ENCODE measurements around the gene SYT1. TPM values are rescaled to one million over a fixed set of nuclear protein-coding genes. Genes with fewer than 3 reads are reported as not detected.

Gene SYT1
- total and polyA plus RNA-seq, 2 donors (not counting 1 experiment from before 2014, with no cell fraction given) = 0.90 to 2.1 TPM

GRCh38 chr12:79454338-79454843, 589.8 kb downstream of the SYT1 start:
- no peaks in the 10 kb centered on the region for H4K20me1 ChIP-seq (ENCODE audit: control insufficient read depth, extremely low read depth, insufficient read depth, low read length)
- H3K4me1 ChIP-seq (ENCODE audit: control insufficient read depth, extremely low read depth, insufficient read depth, low read length) = no peaks in the 10 kb centered on the region
- H3K4me2 ChIP-seq (ENCODE audit: extremely low read depth, insufficient read depth, low read length) = no peak overlapping the region
- no peak for TF ChIP-seq EZH2 (IDR thresholded peaks at IDR 0.05; ENCODE audit: low read length, missing control alignments)
- no peak for TF ChIP-seq CTCF (conservative IDR thresholded peaks at IDR 0.05 in 1 of 2, IDR thresholded peaks at IDR 0.05 in 1 of 2; ENCODE audit: low read depth in 1 of 2, low read length in 2 of 2)
- H3K27me3 ChIP-seq (ENCODE audit: control insufficient read depth, insufficient read depth, low read length) = no peaks in the 10 kb centered on the region
- H3K27ac ChIP-seq (ENCODE audit: insufficient read depth, low read length) = no peak overlapping the region
- no peak overlapping the region for H2AFZ ChIP-seq (ENCODE audit: low read length)
- peak; percentile 36 to 84 for DNase-seq (ENCODE audit: low read depth in 2 of 2)
- no peak overlapping the region for H3K4me3 ChIP-seq (replicated peaks in 1 of 4; ENCODE audit: control extremely low read depth in 1 of 4, insufficient read depth in 1 of 4, low read depth in 3 of 4, low read length in 4 of 4)
- no peaks in the 10 kb centered on the region for H3K9me3 ChIP-seq (ENCODE audit: control insufficient read depth, insufficient read depth, low read depth, low read length)
- no peaks in the 10 kb centered on the region for H3K36me3 ChIP-seq (ENCODE audit: control insufficient read depth, insufficient read depth, low read length)
- H3K79me2 ChIP-seq (ENCODE audit: control insufficient read depth, insufficient read depth, low read length) = no peaks in the 10 kb centered on the region
- no peak overlapping the region for H3K9ac ChIP-seq (ENCODE audit: insufficient read depth, low read length)

DNA sequence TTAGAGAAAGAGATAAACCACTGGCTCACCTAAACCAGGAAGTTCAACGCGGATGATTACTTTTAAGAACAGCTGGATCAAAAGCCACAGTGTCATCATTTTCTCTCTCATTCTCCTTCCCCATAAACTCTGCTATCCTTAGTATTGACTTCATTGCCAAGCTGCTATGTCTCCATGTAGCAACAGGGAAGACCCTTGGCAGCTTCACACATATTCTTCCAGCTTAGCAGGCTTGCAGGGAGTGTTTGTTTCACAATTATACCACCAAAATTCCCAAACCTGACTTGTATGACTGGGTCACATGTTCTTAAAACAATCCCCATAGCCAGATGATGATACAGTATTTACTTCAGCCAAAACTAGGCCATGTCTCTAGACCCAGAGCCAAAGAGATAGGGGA, 590.7 kb downstream of the SYT1 start:
- Histone ChIP-seq H2AFZ (ENCODE audit: low read length) (no peak overlapping the region), H3K9me3 (ENCODE audit: control insufficient read depth, insufficient read depth, low read depth, low read length) (no peaks in the 10 kb centered on the region), H3K36me3 (ENCODE audit: control insufficient read depth, insufficient read depth, low read length) (no peaks in the 10 kb centered on the region), H3K4me2 (ENCODE audit: extremely low read depth, insufficient read depth, low read length) (no peak overlapping the region), H3K27ac (ENCODE audit: insufficient read depth, low read length) (no peak overlapping the region), H4K20me1 (ENCODE audit: control insufficient read depth, extremely low read depth, insufficient read depth, low read length) (no peaks in the 10 kb centered on the region), H3K4me1 (ENCODE audit: control insufficient read depth, extremely low read depth, insufficient read depth, low read length) (no peaks in the 10 kb centered on the region), H3K27me3 (ENCODE audit: control insufficient read depth, insufficient read depth, low read length) (no peaks in the 10 kb centered on the region), H3K9ac (ENCODE audit: insufficient read depth, low read length) (no peak overlapping the region), H3K4me3 (replicated peaks in 1 of 4; ENCODE audit: control extremely low read depth in 1 of 4, insufficient read depth in 1 of 4, low read depth in 3 of 4, low read length in 4 of 4) (no peak overlapping the region), H3K79me2 (ENCODE audit: control insufficient read depth, insufficient read depth, low read length) (no peaks in the 10 kb centered on the region)
- no peak for TF ChIP-seq EZH2 (IDR thresholded peaks at IDR 0.05; ENCODE audit: low read length, missing control alignments)
- no peak for TF ChIP-seq CTCF (conservative IDR thresholded peaks at IDR 0.05 in 1 of 2, IDR thresholded peaks at IDR 0.05 in 1 of 2; ENCODE audit: low read depth in 1 of 2, low read length in 2 of 2)
- peak in 1 of 2 donors; percentile 21 for DNase-seq (ENCODE audit: low read depth in 2 of 2)

DNA sequence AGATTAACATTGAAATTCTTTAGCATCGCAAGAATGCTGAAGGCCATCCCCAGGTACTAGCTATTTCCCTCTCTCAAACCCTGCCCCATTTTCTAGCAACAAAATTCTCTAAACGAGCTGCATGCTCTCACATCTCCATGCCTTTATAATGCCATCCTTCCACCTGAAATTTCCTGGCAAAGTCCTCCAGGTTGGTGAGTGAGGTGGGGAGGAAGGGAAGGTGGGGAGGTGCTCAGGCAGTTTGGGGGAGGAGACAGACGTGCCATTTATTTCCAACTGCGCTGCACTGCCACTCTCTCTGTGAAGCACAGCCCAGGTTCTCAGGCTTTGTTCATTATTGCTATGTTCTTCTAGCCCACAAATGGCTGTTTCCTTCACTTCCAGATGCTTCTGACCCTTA, 617.7 kb downstream of the SYT1 start:
- no peak for TF ChIP-seq CTCF (conservative IDR thresholded peaks at IDR 0.05 in 1 of 2, IDR thresholded peaks at IDR 0.05 in 1 of 2; ENCODE audit: low read depth in 1 of 2, low read length in 2 of 2)
- no peak for TF ChIP-seq EZH2 (IDR thresholded peaks at IDR 0.05; ENCODE audit: low read length, missing control alignments)
- Histone ChIP-seq H3K4me2 (ENCODE audit: extremely low read depth, insufficient read depth, low read length) (no peak overlapping the region), H3K36me3 (ENCODE audit: control insufficient read depth, insufficient read depth, low read length) (no peaks in the 10 kb centered on the region), H4K20me1 (ENCODE audit: control insufficient read depth, extremely low read depth, insufficient read depth, low read length) (no peaks in the 10 kb centered on the region), H3K27ac (ENCODE audit: insufficient read depth, low read length) (no peak overlapping the region), H3K4me3 (replicated peaks in 1 of 4; ENCODE audit: control extremely low read depth in 1 of 4, insufficient read depth in 1 of 4, low read depth in 3 of 4, low read length in 4 of 4) (no peak overlapping the region), H3K9ac (ENCODE audit: insufficient read depth, low read length) (no peak overlapping the region), H3K79me2 (ENCODE audit: control insufficient read depth, insufficient read depth, low read length) (no peaks in the 10 kb centered on the region), H3K9me3 (ENCODE audit: control insufficient read depth, insufficient read depth, low read depth, low read length) (no peaks in the 10 kb centered on the region), H2AFZ (ENCODE audit: low read length) (no peak overlapping the region), H3K4me1 (ENCODE audit: control insufficient read depth, extremely low read depth, insufficient read depth, low read length) (no peaks in the 10 kb centered on the region), H3K27me3 (ENCODE audit: control insufficient read depth, insufficient read depth, low read length) (no peaks in the 10 kb centered on the region)
- DNase-seq (ENCODE audit: low read depth in 2 of 2) = no peak
